HG03439 (cell line): ENCODE measurements around the gene VPS50.
"Not testable (repeated sequence)": the region's sequence is repeated elsewhere in the genome, so short reads cannot be mapped to it uniquely, and the experiment has no call there.

Experiments used
- ATAC-seq: cut with Tn5 transposase; IDR thresholded peaks from one replicate; pipeline ENCODE4 v1.9.1; 2021; ENCODE audit warnings: mild to moderate bottlenecking, moderate library complexity; ENCODE audit not compliant: unreplicated experiment

VPS50 gene

GRCh38 chr7:93239824-93240223 is 7.7 kb downstream of the VPS50 start:
- ATAC-seq: no peak

- no peak for ATAC-seq
Observed at GRCh38 chr7:93242106-93242505, 9.9 kb downstream of the VPS50 start.

GRCh38 chr7:93245525-93246432 is 13.6 kb downstream of the VPS50 start:
- ATAC-seq: no peak

GRCh38 chr7:93249491-93250148 is 17.5 kb downstream of the VPS50 start:
- no peak for ATAC-seq

GRCh38 chr7:93258661-93259060 is 26.5 kb downstream of the VPS50 start:
- ATAC-seq: no peak

GRCh38 chr7:93262535-93262934 is 30.4 kb downstream of the VPS50 start:
- no peak for ATAC-seq

- no peak for ATAC-seq
Observed at GRCh38 chr7:93265220-93265619, 33.1 kb downstream of the VPS50 start.

GRCh38 chr7:93279541-93279940 is 47.4 kb downstream of the VPS50 start:
- no peak for ATAC-seq

GRCh38 chr7:93284908-93285307 is 52.7 kb downstream of the VPS50 start:
- no peak for ATAC-seq

- ATAC-seq: no peak
Observed at GRCh38 chr7:93293229-93293628, 61.1 kb downstream of the VPS50 start.

- no peak for ATAC-seq
Observed at GRCh38 chr7:93298206-93298605, 66.0 kb downstream of the VPS50 start.

- no peak for ATAC-seq
Observed at GRCh38 chr7:93298671-93299070, 66.5 kb downstream of the VPS50 start.

- ATAC-seq: no peak
Observed at GRCh38 chr7:93301736-93302135, 69.6 kb downstream of the VPS50 start.

GRCh38 chr7:93307131-93307660 is 75.0 kb downstream of the VPS50 start:
- ATAC-seq: no peak

- ATAC-seq: no peak
Observed at GRCh38 chr7:93307943-93308342, 75.8 kb downstream of the VPS50 start.

- no peak for ATAC-seq
Observed at GRCh38 chr7:93310346-93310745, 78.2 kb downstream of the VPS50 start.

- ATAC-seq: no peak
Observed at GRCh38 chr7:93314449-93314848, 82.3 kb downstream of the VPS50 start.

GRCh38 chr7:93315896-93316295 is 83.7 kb downstream of the VPS50 start:
- no peak for ATAC-seq

GRCh38 chr7:93316730-93317129 is 84.6 kb downstream of the VPS50 start:
- ATAC-seq: no peak

- ATAC-seq: no peak
Observed at GRCh38 chr7:93320887-93321286, 88.7 kb downstream of the VPS50 start.

- not testable (repeated sequence) for ATAC-seq
Observed at GRCh38 chr7:93326291-93326690, 94.1 kb downstream of the VPS50 start.
